OCI-LY3 (cell line): Measurements from ENCODE around the gene GABRG3.

ENCODE experiments used
- H2AFZ ChIP-seq: fragments of 200-600, 300-600 bp; shearing (Covaris generic); 2 replicates; pipeline ENCODE4 v1.6.0; 2014; ENCODE audit warnings: antibody characterized with exemption, low read depth, low read length
- H3K27ac ChIP-seq: fragments of 200-600, 300-600 bp; sonication (generic); 2 replicates; pipeline ENCODE4 v1.5.1; 2014; ENCODE audit warnings: mild to moderate bottlenecking, low read length, moderate library complexity, mixed read lengths
- H3K27me3 ChIP-seq: fragments of 200-600, 300-600 bp; sonication (generic); 2 replicates; pipeline ENCODE4 v1.6.1; 2014; ENCODE audit warnings: low read depth, low read length, mixed read lengths
- H3K36me3 ChIP-seq: fragments of 200-600, 300-600 bp; sonication (generic); replicated peaks from 2 replicates; pipeline ENCODE3; 2014; ENCODE audit warnings: low read depth, low read length, mixed read lengths
- H3K4me1 ChIP-seq: fragments of 300-600, 200-600 bp; sonication (generic); 2 replicates; pipeline ENCODE4 v1.6.1; 2014; ENCODE audit warnings: low read length, mixed read lengths
- H3K4me2 ChIP-seq: fragments of 200-600, 300-600 bp; sonication (generic); 2 replicates; pipeline ENCODE4 v1.6.1; 2014; ENCODE audit warnings: low read length, mixed read lengths
- H3K4me3 ChIP-seq: fragments of 300-600, 200-600 bp; sonication (generic); 2 replicates; pipeline ENCODE4 v1.5.1; 2014; ENCODE audit warnings: antibody characterized with exemption, mild to moderate bottlenecking, low read length, moderate library complexity
- H3K79me2 ChIP-seq: fragments of 300-600, 200-600 bp; shearing (Covaris generic); 2 replicates; pipeline ENCODE4 v1.6.1; 2014; ENCODE audit warnings: mild to moderate bottlenecking, low read length, mixed read lengths
- H3K9ac ChIP-seq: fragments of 300-600, 200-600 bp; shearing (Covaris generic); 2 replicates; pipeline ENCODE4 v1.6.0; 2014; ENCODE audit warnings: mild to moderate bottlenecking, low read length, moderate library complexity
- H3K9me3 ChIP-seq: fragments of 200-600, 300-600 bp; shearing (Covaris generic); 2 replicates; pipeline ENCODE4 v1.6.1; 2014; ENCODE audit warnings: low read length, mixed read lengths; ENCODE audit not compliant: insufficient read depth
- H4K20me1 ChIP-seq: fragments of 200-600, 300-600 bp; sonication (generic); 2 replicates; pipeline ENCODE4 v1.6.1; 2016; ENCODE audit warnings: low read length, mixed read lengths; ENCODE audit not compliant: insufficient read depth
- EZH2phosphoT487 ChIP-seq: fragments of 200-600 bp; shearing (Covaris generic); IDR thresholded peaks from 2 replicates; pipeline ENCODE4 v1.6.1; 2018; ENCODE audit warnings: antibody characterized with exemption, mixed run types, low read depth
- TF ChIP-seq, protein P1 (sequence below): fragments of 200-600, 300-600 bp; sonication (generic); IDR thresholded peaks from 2 replicates; pipeline ENCODE4 v1.5.1; 2014; ENCODE audit warnings: antibody characterized with exemption, low read length, low read depth

GABRG3 gene

DNA sequence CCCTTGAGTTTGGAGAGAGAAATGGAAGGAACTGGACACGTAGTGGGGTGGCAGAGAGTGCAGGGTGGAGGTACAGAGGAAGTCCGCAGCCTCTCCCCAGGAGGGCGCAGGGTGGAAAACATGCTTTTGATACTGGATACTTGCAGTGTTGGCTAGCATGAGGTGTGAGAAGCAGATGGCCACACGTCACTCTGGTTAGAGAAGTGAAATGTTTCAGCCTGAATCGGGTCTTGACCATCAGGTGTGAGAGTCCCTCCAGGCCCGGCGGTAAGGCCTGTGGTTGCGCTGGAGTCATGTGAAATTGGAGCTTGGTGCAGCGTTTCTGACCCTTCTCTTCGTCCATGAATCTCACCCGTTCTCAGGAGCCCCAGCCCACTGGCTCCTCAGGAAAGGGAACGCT, 93.1 kb downstream of the GABRG3 start:
- Histone ChIP-seq H2AFZ (no peak overlapping the region), H3K27me3 (no peaks in the 10 kb centered on the region), H3K9me3 (no peaks in the 10 kb centered on the region), H3K27ac (no peak overlapping the region), H3K36me3 (no peaks in the 10 kb centered on the region), H3K79me2 (no peaks in the 10 kb centered on the region), H4K20me1 (no peaks in the 10 kb centered on the region), H3K4me2 (no peak overlapping the region), H3K9ac (no peak overlapping the region), H3K4me3 (no peak overlapping the region), H3K4me1 (no peaks in the 10 kb centered on the region)
- no peak for TF ChIP-seq EZH2phosphoT487
- TF ChIP-seq, protein P1, sequence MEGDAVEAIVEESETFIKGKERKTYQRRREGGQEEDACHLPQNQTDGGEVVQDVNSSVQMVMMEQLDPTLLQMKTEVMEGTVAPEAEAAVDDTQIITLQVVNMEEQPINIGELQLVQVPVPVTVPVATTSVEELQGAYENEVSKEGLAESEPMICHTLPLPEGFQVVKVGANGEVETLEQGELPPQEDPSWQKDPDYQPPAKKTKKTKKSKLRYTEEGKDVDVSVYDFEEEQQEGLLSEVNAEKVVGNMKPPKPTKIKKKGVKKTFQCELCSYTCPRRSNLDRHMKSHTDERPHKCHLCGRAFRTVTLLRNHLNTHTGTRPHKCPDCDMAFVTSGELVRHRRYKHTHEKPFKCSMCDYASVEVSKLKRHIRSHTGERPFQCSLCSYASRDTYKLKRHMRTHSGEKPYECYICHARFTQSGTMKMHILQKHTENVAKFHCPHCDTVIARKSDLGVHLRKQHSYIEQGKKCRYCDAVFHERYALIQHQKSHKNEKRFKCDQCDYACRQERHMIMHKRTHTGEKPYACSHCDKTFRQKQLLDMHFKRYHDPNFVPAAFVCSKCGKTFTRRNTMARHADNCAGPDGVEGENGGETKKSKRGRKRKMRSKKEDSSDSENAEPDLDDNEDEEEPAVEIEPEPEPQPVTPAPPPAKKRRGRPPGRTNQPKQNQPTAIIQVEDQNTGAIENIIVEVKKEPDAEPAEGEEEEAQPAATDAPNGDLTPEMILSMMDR = no peak

DNA sequence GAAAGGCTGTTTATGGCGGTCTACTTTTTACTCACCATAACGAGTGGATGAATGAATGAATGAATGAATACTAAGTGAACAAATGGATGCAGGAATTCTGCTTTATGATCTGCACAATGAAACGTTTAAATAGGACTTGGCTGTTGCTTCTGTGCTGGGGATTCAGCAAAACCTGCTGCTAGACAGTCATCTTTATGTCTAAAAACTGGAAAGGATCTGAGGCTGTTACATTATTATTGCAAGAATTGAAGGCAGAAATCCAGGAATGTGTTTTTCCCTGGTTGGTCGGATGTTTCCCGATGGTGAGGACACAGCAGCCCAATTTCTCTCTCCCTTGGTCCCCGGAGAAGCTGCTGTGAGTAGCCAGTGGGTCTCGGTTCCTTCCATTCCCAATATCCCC, 94.2 kb downstream of the GABRG3 start:
- H3K9ac ChIP-seq = no peak overlapping the region
- no peaks in the 10 kb centered on the region for H3K27me3 ChIP-seq
- H2AFZ ChIP-seq = no peak overlapping the region
- H3K27ac ChIP-seq = no peak overlapping the region
- H3K36me3 ChIP-seq = no peaks in the 10 kb centered on the region
- no peaks in the 10 kb centered on the region for H4K20me1 ChIP-seq
- no peaks in the 10 kb centered on the region for H3K79me2 ChIP-seq
- no peak overlapping the region for H3K4me2 ChIP-seq
- H3K4me3 ChIP-seq = no peak overlapping the region
- H3K9me3 ChIP-seq = no peaks in the 10 kb centered on the region
- H3K4me1 ChIP-seq = no peaks in the 10 kb centered on the region
- TF ChIP-seq, protein P1 = no peak
- TF ChIP-seq EZH2phosphoT487 = no peak

DNA sequence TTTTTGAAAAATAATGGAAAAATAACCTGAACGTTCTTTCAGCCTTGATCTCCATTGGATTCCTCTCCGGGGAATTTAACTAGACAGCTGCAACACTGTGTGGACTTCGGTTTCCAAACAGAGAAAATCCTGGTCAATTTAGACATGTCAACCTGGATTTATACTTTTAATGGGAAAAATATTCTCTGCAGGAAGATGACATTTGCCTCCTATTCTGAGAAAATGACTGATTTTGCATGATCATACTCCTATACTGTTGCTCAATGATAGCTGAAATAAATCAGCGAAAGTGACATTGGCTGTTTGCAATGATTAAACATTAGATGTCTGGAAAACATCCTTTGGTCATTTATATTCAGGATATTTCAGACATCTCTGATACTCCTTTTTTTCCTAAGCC, 94.8 kb downstream of the GABRG3 start:
- Histone ChIP-seq H3K79me2 (no peaks in the 10 kb centered on the region), H4K20me1 (no peaks in the 10 kb centered on the region), H3K36me3 (no peaks in the 10 kb centered on the region), H3K9me3 (no peaks in the 10 kb centered on the region), H3K27me3 (no peaks in the 10 kb centered on the region), H3K4me1 (no peaks in the 10 kb centered on the region), H2AFZ (no peak overlapping the region), H3K4me3 (no peak overlapping the region), H3K27ac (no peak overlapping the region), H3K9ac (no peak overlapping the region), H3K4me2 (no peak overlapping the region)
- TF ChIP-seq, protein P1 = no peak
- TF ChIP-seq EZH2phosphoT487 = no peak

DNA sequence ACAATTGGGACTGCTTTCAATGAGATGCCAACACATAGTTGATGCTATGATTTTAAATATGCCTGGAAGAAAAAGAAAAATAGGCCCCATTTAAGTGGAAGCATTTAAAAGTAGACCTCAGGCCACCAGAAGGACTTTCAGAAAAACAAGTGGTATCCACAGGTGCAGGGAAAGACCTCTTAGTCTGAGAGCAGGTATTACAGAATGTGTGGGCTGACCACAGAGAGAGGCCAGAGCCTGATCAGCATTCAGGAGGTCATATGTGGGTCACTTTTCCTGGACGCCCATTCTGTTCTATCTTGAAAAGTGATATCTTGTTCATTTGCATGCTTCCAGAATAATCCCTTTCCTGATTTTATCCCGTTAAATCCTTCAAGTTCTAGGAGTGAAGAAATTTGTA, 95.5 kb downstream of the GABRG3 start:
- H3K4me2 ChIP-seq = no peak overlapping the region
- no peak overlapping the region for H2AFZ ChIP-seq
- no peaks in the 10 kb centered on the region for H4K20me1 ChIP-seq
- no peak overlapping the region for H3K27ac ChIP-seq
- no peaks in the 10 kb centered on the region for H3K9me3 ChIP-seq
- no peaks in the 10 kb centered on the region for H3K27me3 ChIP-seq
- no peaks in the 10 kb centered on the region for H3K36me3 ChIP-seq
- H3K79me2 ChIP-seq = no peaks in the 10 kb centered on the region
- H3K4me3 ChIP-seq = no peak overlapping the region
- no peak overlapping the region for H3K9ac ChIP-seq
- H3K4me1 ChIP-seq = no peaks in the 10 kb centered on the region
- TF ChIP-seq, protein P1 = no peak
